IPS-NIHi11 (cell line): ENCODE measurements around the gene ALG2.
"Not testable (repeated sequence)": the region's sequence is repeated elsewhere in the genome, so short reads cannot be mapped to it uniquely, and the experiment has no call there.

Source experiments
- DNase-seq: peaks from one replicate; pipeline ENCODE4 v3.0.0; 2012; ENCODE audit warnings: mixed read lengths, low spot score

The ALG2 gene

GRCh38 chr9:99238331-99238730 is 16.6 kb upstream of the ALG2 start:
- DNase-seq, result no peak

- not testable (repeated sequence) for DNase-seq
Observed at GRCh38 chr9:99237849-99238248, 16.1 kb upstream of the ALG2 start.

- no peak for DNase-seq
Observed at GRCh38 chr9:99237356-99237755, 15.6 kb upstream of the ALG2 start.

GRCh38 chr9:99235926-99236634 is 14.3 kb upstream of the ALG2 start:
- no peak for DNase-seq

- no peak for DNase-seq
Observed at GRCh38 chr9:99235069-99235468, 13.3 kb upstream of the ALG2 start.

- DNase-seq, result no peak
Observed at GRCh38 chr9:99234618-99235017, 12.9 kb upstream of the ALG2 start.

GRCh38 chr9:99231711-99232110 is 10.0 kb upstream of the ALG2 start:
- DNase-seq, result peak; percentile 41

GRCh38 chr9:99230206-99230605 is 8.5 kb upstream of the ALG2 start:
- DNase-seq, result no peak

GRCh38 chr9:99226054-99226453 is 4.3 kb upstream of the ALG2 start:
- DNase-seq, result no peak

GRCh38 chr9:99224445-99224844 is 2.7 kb upstream of the ALG2 start:
- DNase-seq, result no peak

GRCh38 chr9:99222416-99223270 is 901 bp upstream of the ALG2 start:
- DNase-seq, result no peak

GRCh38 chr9:99221266-99221620 is 499 bp downstream of the ALG2 start:
- no peak for DNase-seq

GRCh38 chr9:99220011-99220410 is 1.7 kb downstream of the ALG2 start:
- DNase-seq, result no peak

GRCh38 chr9:99216073-99216472 is 5.7 kb downstream of the ALG2 start:
- no peak for DNase-seq

GRCh38 chr9:99213197-99213596 is 8.5 kb downstream of the ALG2 start:
- no peak for DNase-seq

GRCh38 chr9:99211746-99212145 is 10.0 kb downstream of the ALG2 start:
- no peak for DNase-seq

- DNase-seq, result no peak
Observed at GRCh38 chr9:99210572-99210971, 11.2 kb downstream of the ALG2 start.

GRCh38 chr9:99201603-99202002 is 20.1 kb downstream of the ALG2 start:
- DNase-seq, result no peak

- DNase-seq, result no peak
Observed at GRCh38 chr9:99199938-99200539, 21.7 kb downstream of the ALG2 start.

- peak; percentile 44 for DNase-seq
Observed at GRCh38 chr9:99197987-99198386, 23.8 kb downstream of the ALG2 start.

- no peak for DNase-seq
Observed at GRCh38 chr9:99197124-99197630, 24.6 kb downstream of the ALG2 start.

GRCh38 chr9:99196484-99196883 is 25.3 kb downstream of the ALG2 start:
- DNase-seq, result not testable (repeated sequence)

- DNase-seq, result no peak
Observed at GRCh38 chr9:99193466-99193821, 28.3 kb downstream of the ALG2 start.
